Ecto neural progenitor cell (in vitro differentiated cells): Measurements from ENCODE around the gene HINT2.

ENCODE experiments used
- DNase-seq: peaks from one replicate; pipeline ENCODE4 v3.0.0-alpha.2; 2018; ENCODE audit warnings: low spot score

The HINT2 gene

GRCh38 chr9:35814841-35815543, at the start of gene HINT2:
Gene HINT2 (minus strand): TSS chr9:35815042. CDS start chr9:35814979, 63 bp downstream.
- peak; percentile 97 for DNase-seq

- DNase-seq, result peak; percentile 32
Measured at GRCh38 chr9:35863583-35863982, 48.7 kb upstream of the HINT2 start.

GRCh38 chr9:35862328-35862727, 47.5 kb upstream of the HINT2 start:
- no peak for DNase-seq

- DNase-seq, result peak; percentile 37
Measured at GRCh38 chr9:35861161-35861897, 46.5 kb upstream of the HINT2 start.

- no peak for DNase-seq
Measured at GRCh38 chr9:35859990-35860339, 45.1 kb upstream of the HINT2 start.

- peak; percentile 34 for DNase-seq
Measured at GRCh38 chr9:35859310-35859989, 44.6 kb upstream of the HINT2 start.

- no peak for DNase-seq
Measured at GRCh38 chr9:35858458-35858857, 43.6 kb upstream of the HINT2 start.

GRCh38 chr9:35856882-35857281, 42.0 kb upstream of the HINT2 start:
- no peak for DNase-seq

- no peak for DNase-seq
Measured at GRCh38 chr9:35856206-35856605, 41.4 kb upstream of the HINT2 start.

GRCh38 chr9:35854091-35854762, 39.4 kb upstream of the HINT2 start:
- DNase-seq, result peak; percentile 38

GRCh38 chr9:35852876-35853865, 38.3 kb upstream of the HINT2 start:
- peak; percentile 37 for DNase-seq

- DNase-seq, result peak; percentile 13
Measured at GRCh38 chr9:35852267-35852815, 37.5 kb upstream of the HINT2 start.

GRCh38 chr9:35847792-35848572, 33.1 kb upstream of the HINT2 start:
- DNase-seq, result no peak

- peak; percentile 55 for DNase-seq
Measured at GRCh38 chr9:35845824-35846771, 31.3 kb upstream of the HINT2 start.

GRCh38 chr9:35844628-35845270, 29.9 kb upstream of the HINT2 start:
- DNase-seq, result no peak

- DNase-seq, result no peak
Measured at GRCh38 chr9:35842795-35843194, 28.0 kb upstream of the HINT2 start.

- no peak for DNase-seq
Measured at GRCh38 chr9:35842020-35842745, 27.3 kb upstream of the HINT2 start.

GRCh38 chr9:35841645-35841900, 26.7 kb upstream of the HINT2 start:
- no peak for DNase-seq
